Kidney (tissue), 14 donors: ENCODE measurements around the gene PTF1A. TPM values are rescaled to one million over a fixed set of nuclear protein-coding genes. Genes with fewer than 3 reads are reported as not detected.
"Not testable (repeated sequence)": the region's sequence is repeated elsewhere in the genome, so short reads cannot be mapped to it uniquely, and the experiment has no call there.

Source experiments
- DNase-seq, 5 donors: peaks; one replicate each; pipeline ENCODE4 v3.0.0-alpha.2; 2013 to 2020
- FAIRE-seq: peaks from 2 replicates; lab custom pipeline; 2012; peaks lifted over from hg19 to GRCh38; lab: Jason Lieb, UNC
- H3K27ac ChIP-seq, 2 donors: one replicate each; pipeline ENCODE4 v1.7.0; 2013; ENCODE audit warnings: low read depth in 2 of 2, low read length in 2 of 2, inconsistent platforms in 1 of 2
- H3K27me3 ChIP-seq: one replicate; pipeline ENCODE4 v1.7.1; 2013; ENCODE audit warnings: low read length, inconsistent platforms; ENCODE audit not compliant: control insufficient read depth, insufficient read depth
- H3K36me3 ChIP-seq, 3 donors: one replicate each; pipeline versions ENCODE4 v1.7.0 to v1.7.1; 2013; ENCODE audit warnings: low read length in 3 of 3, control low read depth in 1 of 3, inconsistent platforms in 1 of 3; ENCODE audit not compliant: insufficient read depth in 3 of 3, control insufficient read depth in 2 of 3
- H3K4me1 ChIP-seq, 3 donors: one replicate each; pipeline versions ENCODE4 v1.7.0 to v1.7.1; 2013; ENCODE audit warnings: low read length in 3 of 3, inconsistent platforms in 1 of 3, low read depth in 1 of 3; ENCODE audit not compliant: control insufficient read depth in 2 of 3, insufficient read depth in 2 of 3
- H3K4me3 ChIP-seq, 3 donors: one replicate each; pipeline versions ENCODE4 v1.7.0 to v1.8.1; 2013; ENCODE audit warnings: low read length in 3 of 3, control low read depth in 1 of 3, inconsistent platforms in 1 of 3
- H3K9ac ChIP-seq, 3 donors: one replicate each; pipeline versions ENCODE4 v1.7.0 to v1.7.1; 2013; ENCODE audit warnings: low read length in 3 of 3, control low read depth in 1 of 3, inconsistent platforms in 1 of 3
- H3K9me3 ChIP-seq, 3 donors: one replicate each; pipeline versions ENCODE4 v1.7.0 to v1.7.1; 2013; ENCODE audit warnings: low read length in 3 of 3, control low read depth in 1 of 3, inconsistent platforms in 1 of 3; ENCODE audit not compliant: control insufficient read depth in 2 of 3, insufficient read depth in 1 of 3
- CTCF ChIP-seq: IDR thresholded peaks from 3 replicates; pipeline ENCODE4 v1.5.1; 2012; ENCODE audit warnings: mild to moderate bottlenecking, moderate library complexity, borderline replicate concordance; ENCODE audit not compliant: insufficient read depth; ENCODE audit errors: extremely low read depth
- intact Hi-C: fragments of 100-400 bp; cut with DNase I; formaldehyde crosslinking; loops from one replicate; pipeline ENCODE4 v1.11.1; 2022
- polyA plus RNA-seq: library from polyadenylated mRNA; stranded (reverse); fragments of 350-450 nt; fragmentation: Illumina TruSeq; extraction: RNeasy Lipid Tissue Mini Kit (QIAGEN cat#74804); gene quantifications from one replicate; pipeline ENCODE4 v1.2.3, GENCODE V29; 2014; ENCODE audit warnings: low read depth, low replicate concordance; ENCODE audit not compliant: insufficient read depth
- total RNA-seq: library from RNA; stranded (reverse); fragmentation: NEBNext Ultra II Directional; extraction: Animal tissue kit (Norgen Biotek cat#: 25700); gene quantifications from one replicate; pipeline ENCODE4 v1.2.1, GENCODE V29; 2021
- donor health status: control.
- donor health status: control.
- donor health status: control.
- donor health status: control.
- donor health status: control.
- donor health status: DM: yes; HTN: yes; CAD: no.
- donor health status: Normal renal cell carcinoma (clear cell type).

PTF1A gene
- total and polyA plus RNA-seq, 2 donors from 2014 or later: not detected

DNA sequence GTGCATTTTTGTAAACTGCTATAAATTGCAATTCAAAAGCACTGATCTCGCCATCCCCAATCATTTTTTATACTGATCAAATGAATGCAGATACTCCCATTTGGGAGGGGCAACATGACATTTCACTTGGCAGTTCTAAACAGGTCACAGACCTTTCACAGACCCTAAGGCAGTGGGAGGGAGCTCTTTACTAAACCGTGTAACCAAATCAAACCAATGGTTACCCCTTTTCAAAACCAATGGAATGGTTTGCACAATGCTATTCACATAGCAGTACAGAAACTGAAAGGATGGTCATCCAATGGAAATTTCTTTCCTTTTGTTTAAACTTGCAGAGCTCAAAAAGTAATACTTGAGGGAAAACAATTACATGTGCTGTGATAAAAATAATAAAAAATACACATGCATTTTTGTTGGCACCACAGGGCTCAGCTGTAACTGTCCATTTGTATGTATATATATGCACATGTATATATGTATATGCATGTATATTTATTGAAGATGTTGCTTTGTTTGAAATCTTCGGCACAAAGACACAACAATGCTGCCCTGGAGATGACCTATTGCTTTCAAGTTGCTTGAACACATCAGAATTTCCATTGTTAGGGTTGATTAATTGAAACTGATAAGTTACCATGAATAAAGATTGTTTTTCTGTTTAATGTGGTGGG lies 14.0 kb downstream of the PTF1A start:
- no peaks in the 10 kb centered on the region for H3K36me3 ChIP-seq
- no peaks in the 10 kb centered on the region for H3K9me3 ChIP-seq
- peaks cover 39% of the 10 kb centered on the region for H3K27me3 ChIP-seq
- FAIRE-seq: no peak
- no peak overlapping the region for H3K4me3 ChIP-seq
- no peak for TF ChIP-seq CTCF
- H3K9ac ChIP-seq: no peak overlapping the region
- no peak overlapping the region for H3K27ac ChIP-seq
- H3K4me1 ChIP-seq: no peaks in the 10 kb centered on the region
- intact Hi-C loops: no loop called here
- no peak for DNase-seq

DNA sequence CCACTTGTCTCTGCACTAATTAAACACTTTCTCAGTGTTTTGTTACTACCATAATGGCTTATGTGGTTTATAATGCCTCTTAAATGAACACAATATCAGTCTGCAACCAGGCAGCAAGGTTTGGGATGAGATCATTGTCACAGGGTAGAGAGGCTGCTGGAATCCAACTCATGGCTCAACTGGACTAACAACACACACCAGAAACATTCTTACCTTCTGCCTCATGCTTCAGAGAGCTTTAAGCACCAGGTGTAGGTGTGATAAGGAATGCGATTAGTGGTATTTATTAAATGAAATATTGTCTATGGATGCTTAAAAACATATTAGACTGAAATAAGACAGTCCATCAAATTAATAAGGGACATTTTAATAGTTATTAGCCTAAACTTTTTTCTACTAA lies 25.4 kb downstream of the PTF1A start:
- intact Hi-C loops: no loop called here
- H3K4me1 ChIP-seq: no peaks in the 10 kb centered on the region
- H3K27me3 ChIP-seq: no peaks in the 10 kb centered on the region
- H3K36me3 ChIP-seq: no peaks in the 10 kb centered on the region
- no peak for TF ChIP-seq CTCF
- no peaks in the 10 kb centered on the region for H3K9me3 ChIP-seq
- no peak overlapping the region for H3K4me3 ChIP-seq
- FAIRE-seq (no peak), DNase-seq (no peak)
- no peak overlapping the region for H3K9ac ChIP-seq
- H3K27ac ChIP-seq: no peak overlapping the region

DNA sequence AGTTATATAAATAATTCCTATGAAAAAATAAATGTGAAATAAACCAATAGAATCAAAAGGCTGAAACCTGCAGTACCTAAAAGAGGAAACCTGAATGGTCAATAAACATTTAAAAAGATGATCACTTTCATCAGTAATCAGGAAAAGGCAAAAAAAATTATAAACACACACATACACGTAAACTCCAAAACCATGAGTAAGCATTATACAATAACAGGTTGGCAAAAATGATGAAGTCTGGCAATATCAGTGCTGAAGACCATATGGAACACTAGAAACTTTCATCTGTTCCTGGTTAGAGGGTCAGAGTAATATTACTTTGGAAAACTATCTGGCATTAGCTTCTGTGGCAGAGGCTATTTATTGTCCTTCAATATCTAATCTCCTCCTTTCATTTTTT lies 38.5 kb downstream of the PTF1A start:
- DNase-seq (no peak), FAIRE-seq (no peak)
- H3K27me3 ChIP-seq: no peaks in the 10 kb centered on the region
- no peaks in the 10 kb centered on the region for H3K36me3 ChIP-seq
- no peaks in the 10 kb centered on the region for H3K9me3 ChIP-seq
- no peak for TF ChIP-seq CTCF
- no peak overlapping the region for H3K9ac ChIP-seq
- H3K4me3 ChIP-seq: no peak overlapping the region
- no peaks in the 10 kb centered on the region for H3K4me1 ChIP-seq
- intact Hi-C loops: no loop called here
- no peak overlapping the region for H3K27ac ChIP-seq

DNA sequence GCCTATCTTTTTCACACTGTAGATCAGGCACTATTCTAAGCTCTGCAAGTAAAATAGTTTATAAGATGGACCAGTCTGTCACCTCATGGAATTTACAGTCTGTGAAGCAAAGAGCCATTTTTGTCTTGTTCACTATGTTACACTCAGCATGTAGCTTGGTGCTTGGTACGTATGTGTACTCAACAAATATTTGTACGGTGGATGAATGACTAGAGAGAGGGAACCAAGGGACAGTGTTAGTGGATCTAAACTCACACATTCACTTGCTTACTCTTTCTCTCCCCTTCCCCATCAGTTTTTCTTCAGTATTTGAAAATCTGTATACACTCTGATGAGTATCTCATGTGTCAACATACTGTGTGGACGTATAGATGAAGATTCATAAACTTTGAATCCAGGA lies 45.9 kb downstream of the PTF1A start:
- Histone ChIP-seq H3K27me3 (no peaks in the 10 kb centered on the region), H3K9ac (no peak overlapping the region), H3K4me3 (no peak overlapping the region), H3K27ac (no peak overlapping the region), H3K4me1 (no peaks in the 10 kb centered on the region), H3K9me3 (no peaks in the 10 kb centered on the region), H3K36me3 (no peaks in the 10 kb centered on the region)
- intact Hi-C loops: no loop called here
- no peak for TF ChIP-seq CTCF
- DNase-seq (no peak), FAIRE-seq (no peak)

GRCh38 chr10:23241779-23242178 lies 49.7 kb downstream of the PTF1A start:
- H3K27me3 ChIP-seq, H3K4me3 ChIP-seq, H3K36me3 ChIP-seq, intact Hi-C loops, H3K27ac ChIP-seq, H3K9ac ChIP-seq, H3K9me3 ChIP-seq, H3K4me1 ChIP-seq, DNase-seq, FAIRE-seq: not testable (repeated sequence)
